T-helper 1 cell (primary cell): ENCODE measurements around the gene PTGER1.
"Not testable (repeated sequence)": the region's sequence is repeated elsewhere in the genome, so short reads cannot be mapped to it uniquely, and the experiment has no call there.

Experiments
- DNase-seq, 5 donors: peaks; one replicate each; pipeline ENCODE4 v3.0.0-alpha.2; 2012 to 2020

PTGER1 gene

DNA sequence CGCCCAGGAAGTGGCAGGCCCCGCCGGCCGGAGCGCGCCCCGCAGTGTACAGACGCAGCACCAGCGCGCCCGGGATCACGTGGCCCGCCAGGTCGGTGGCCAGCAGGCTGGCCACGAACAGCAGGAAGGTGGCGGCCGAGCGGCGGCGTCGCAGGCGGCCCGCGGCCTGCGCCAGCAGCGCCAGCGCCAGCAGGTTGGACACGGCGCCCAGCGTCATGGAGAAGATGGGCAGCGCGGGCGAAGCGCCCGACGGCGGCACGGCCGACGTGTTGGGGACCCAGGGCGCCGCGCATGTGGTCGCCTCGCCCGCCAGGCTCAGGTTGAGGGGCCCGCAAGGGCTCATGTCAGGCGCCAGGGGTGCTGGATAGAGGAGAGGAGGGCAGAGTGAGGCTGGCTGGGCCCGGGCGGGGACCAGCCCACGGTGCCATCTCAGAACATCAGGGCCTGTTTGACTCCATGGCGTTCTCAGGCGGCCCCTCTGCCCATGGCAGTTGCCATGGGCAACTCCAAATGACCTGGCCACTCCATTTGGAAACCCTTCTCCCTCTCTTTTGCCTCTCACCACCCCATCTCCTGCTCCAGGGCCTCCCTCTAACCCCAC is 1.1 kb downstream of the PTGER1 start:
- no peak for DNase-seq

GRCh38 chr19:14473073-14473977 is 1.8 kb downstream of the PTGER1 start:
- no peak for DNase-seq

DNA sequence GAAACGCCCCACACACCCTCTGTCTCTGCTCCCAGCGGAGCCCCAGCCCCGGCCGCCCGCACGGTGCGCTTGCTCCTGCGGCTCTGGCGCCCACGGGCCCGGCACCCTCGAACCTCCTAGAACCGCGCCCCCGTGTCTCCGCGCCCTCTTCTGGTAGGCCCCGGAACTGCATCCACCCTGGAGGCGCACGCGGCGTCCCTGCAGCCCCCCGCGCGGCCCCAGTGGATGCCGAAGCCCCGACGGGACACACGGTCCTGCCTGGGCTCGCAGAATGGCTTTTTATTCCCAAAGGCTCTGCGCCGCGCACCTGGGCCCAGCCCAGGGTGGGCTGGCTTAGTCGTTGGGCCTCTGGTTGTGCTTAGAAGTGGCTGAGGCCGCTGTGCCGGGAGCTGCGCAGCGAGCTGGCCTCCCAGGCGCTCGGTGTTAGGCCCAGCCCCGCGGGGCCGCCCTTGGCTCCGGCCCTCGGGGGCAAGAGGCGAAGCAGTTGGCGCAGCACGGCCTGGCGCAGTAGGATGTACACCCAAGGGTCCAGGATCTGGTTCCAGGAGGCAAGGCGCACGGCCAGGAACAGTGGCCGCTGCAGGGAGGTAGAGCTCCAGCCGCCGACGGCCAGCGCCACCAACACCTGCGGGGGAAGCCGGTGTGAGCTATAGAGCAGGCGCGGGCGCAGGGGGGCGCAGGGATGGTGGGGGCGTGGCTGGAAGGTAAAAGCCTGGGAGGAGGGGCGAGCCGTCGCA is 2.8 kb downstream of the PTGER1 start:
- DNase-seq, result peak; percentile 57 to 82 (median 74)

GRCh38 chr19:14471436-14472187 is 3.5 kb downstream of the PTGER1 start:
- DNase-seq, result no peak

DNA sequence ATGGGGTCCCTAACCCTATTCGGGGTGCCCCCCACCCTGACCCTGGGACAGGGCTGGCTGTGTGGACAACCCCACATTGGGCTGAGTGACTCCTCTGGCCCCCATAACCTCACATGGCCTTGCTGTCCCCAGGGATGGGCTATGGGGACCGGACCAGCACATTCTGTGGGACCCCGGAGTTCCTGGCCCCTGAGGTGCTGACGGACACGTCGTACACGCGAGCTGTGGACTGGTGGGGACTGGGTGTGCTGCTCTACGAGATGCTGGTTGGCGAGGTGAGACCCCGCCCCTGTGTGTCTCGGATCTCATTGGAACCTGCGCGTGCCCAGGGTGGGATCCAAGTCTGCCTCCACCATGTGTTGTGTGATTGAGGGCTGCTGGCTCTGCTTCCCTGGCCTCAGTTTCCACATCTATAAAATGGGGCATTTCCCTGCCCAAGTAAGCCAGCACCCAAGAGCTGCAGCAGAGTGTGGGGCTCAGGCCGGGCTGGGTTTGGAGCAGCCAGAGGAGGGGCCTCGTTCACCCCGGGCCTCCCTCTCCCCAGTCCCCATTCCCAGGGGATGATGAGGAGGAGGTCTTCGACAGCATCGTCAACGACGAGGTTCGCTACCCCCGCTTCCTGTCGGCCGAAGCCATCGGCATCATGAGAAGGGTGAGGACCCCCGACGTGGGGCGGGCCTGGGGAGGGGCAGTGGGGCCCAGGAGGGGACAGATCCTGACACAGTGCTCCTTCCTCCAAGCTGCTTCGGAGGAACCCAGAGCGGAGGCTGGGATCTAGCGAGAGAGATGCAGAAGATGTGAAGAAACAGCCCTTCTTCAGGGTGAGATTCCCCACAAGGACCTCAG is 4.9 kb downstream of the PTGER1 start:
- no peak for DNase-seq

- DNase-seq, result no peak
Measured at GRCh38 chr19:14467816-14468215, 7.3 kb downstream of the PTGER1 start.

- no peak for DNase-seq
Measured at GRCh38 chr19:14467391-14467790, 7.8 kb downstream of the PTGER1 start.

GRCh38 chr19:14463747-14464146 is 11.4 kb downstream of the PTGER1 start:
- DNase-seq, result no peak

- not testable (repeated sequence) for DNase-seq
Measured at GRCh38 chr19:14462401-14462800, 12.8 kb downstream of the PTGER1 start.

GRCh38 chr19:14460935-14461334 is 14.2 kb downstream of the PTGER1 start:
- DNase-seq, result no peak

DNA sequence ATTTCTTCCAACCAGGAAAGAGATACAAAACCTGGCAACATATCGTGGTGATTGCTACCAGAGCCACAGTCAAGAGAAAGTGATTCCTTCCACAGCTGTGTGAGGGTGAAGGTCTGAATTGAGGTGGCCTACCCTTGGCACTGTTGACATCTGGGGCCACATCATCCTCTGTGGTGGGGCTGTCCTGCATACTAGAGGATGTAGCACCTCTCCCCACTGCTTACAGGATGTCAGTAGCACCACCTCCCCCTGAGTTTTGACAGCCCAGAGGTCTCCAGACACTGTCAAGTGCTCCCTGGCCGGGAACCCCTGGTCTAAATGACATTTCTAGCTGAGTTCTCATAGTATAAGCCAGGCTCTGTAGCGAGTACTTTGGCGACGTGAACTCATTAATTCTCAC is 15.5 kb downstream of the PTGER1 start:
- DNase-seq, result peak in 1 of 5 donors; percentile 45

- DNase-seq, result not testable (repeated sequence)
Measured at GRCh38 chr19:14452303-14452702, 22.9 kb downstream of the PTGER1 start.

- DNase-seq, result no peak
Measured at GRCh38 chr19:14450876-14451275, 24.3 kb downstream of the PTGER1 start.

GRCh38 chr19:14450168-14450874 is 24.8 kb downstream of the PTGER1 start:
- peak in 4 of 5 donors; percentile 48 to 60 (median 54) for DNase-seq

DNA sequence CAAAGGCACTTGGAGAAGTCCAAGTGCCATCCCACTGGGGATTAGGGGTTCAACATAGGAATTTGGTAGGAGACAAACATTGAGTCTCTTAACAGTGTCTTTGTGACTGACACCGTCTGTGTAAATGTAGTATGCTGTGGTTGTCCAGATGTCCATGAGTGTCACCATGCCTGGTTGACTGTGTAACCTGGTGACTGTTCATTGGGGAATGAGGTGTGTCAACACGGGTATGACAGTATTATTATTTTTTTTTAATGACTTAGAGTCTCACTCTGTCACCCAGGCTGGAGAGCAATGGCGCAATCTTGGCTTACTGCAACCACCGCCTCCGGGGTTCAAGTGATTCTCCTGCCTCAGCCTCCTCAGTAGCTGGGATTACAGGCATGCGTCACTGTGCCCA is 25.8 kb downstream of the PTGER1 start:
- no peak for DNase-seq

GRCh38 chr19:14446336-14447036 is 28.7 kb downstream of the PTGER1 start:
- DNase-seq, result no peak

DNA sequence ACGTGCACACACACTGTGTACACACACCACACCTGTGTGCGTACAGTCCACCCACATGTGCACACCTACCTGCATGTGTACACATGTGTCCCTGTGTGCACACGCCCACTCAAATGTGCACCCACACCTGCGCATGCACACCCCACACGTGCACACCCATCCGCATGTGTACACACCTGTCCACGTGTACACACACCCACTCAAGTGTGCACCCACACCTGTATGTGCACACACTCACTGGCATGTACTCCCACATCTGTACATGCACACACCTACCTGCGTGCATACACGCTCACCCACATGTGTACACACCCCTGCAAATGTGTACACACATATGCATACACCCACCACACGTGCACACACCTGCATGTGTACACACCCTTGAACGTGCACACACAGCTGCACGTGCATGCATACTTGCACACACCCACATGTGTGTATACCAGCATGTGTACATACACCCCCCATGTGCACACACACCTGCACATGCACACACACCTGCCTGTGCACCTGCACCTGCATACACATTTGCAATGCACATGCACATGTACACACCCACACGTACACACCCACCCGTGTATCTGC is 31.4 kb downstream of the PTGER1 start:
- DNase-seq, result no peak

- DNase-seq, result no peak
Measured at GRCh38 chr19:14442891-14443631, 32.1 kb downstream of the PTGER1 start.
